Mucosa of rectum (tissue), 2 donors: ENCODE data around the gene PDGFC.

Experiments
- H3K27ac ChIP-seq, 2 donors: one replicate each; pipeline ENCODE4 v1.7.0; 2013; ENCODE audit warnings: inconsistent platforms in 2 of 2, low read depth in 2 of 2, low read length in 2 of 2
- H3K27me3 ChIP-seq, 2 donors: one replicate each; pipeline ENCODE4 v1.7.0; 2013; ENCODE audit warnings: low read length in 2 of 2; ENCODE audit not compliant: control insufficient read depth in 2 of 2, insufficient read depth in 2 of 2
- H3K36me3 ChIP-seq, 2 donors: one replicate each; pipeline ENCODE4 v1.7.0; 2013; ENCODE audit warnings: low read length in 2 of 2; ENCODE audit not compliant: control insufficient read depth in 2 of 2, insufficient read depth in 2 of 2
- H3K4me1 ChIP-seq, 2 donors: one replicate each; pipeline ENCODE4 v1.7.0; 2013; ENCODE audit warnings: low read length in 2 of 2, mild to moderate bottlenecking in 1 of 2; ENCODE audit not compliant: control insufficient read depth in 2 of 2, insufficient read depth in 2 of 2
- H3K4me3 ChIP-seq, 2 donors: one replicate each; pipeline ENCODE4 v1.7.0; 2013; ENCODE audit warnings: low read length in 2 of 2
- H3K9ac ChIP-seq, 2 donors: one replicate each; pipeline ENCODE4 v1.7.0; 2013; ENCODE audit warnings: low read length in 2 of 2, low read depth in 1 of 2, mild to moderate bottlenecking in 1 of 2
- H3K9me3 ChIP-seq, 2 donors: one replicate each; pipeline ENCODE4 v1.7.0; 2013; ENCODE audit warnings: low read length in 2 of 2; ENCODE audit not compliant: control insufficient read depth in 2 of 2
- donor health status: healthy.
- donor health status: Normal muscosa, but diverticular disease.

The PDGFC gene

DNA sequence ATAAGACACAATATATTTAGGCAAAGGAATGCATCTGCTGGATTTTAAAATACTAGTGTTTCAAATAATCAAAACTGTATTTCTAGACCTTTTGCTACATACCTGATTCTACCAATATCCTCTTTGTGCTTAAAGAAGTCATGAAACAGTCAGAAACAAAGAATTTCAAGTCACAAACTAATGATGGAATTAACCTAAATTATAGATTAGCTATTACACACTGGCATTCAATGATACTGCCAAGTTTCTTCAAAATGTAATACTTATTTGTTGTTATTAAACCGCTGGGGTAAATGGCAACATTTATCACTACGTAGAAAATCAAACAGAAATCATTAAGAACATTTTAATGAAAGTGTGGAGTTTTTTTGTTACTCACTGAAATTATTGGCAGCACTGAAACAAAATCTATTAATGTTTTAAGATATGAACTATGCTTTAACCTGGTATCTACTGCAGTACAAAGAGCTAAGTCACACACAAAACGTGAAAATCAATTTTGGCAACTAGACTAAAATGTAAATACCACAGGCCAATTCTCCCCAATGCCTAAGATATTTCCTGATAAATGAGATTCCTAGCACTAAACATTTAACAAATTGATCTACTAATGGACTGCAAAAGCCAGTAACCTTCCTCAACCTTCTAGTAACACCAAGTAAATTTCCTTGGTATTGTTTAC is 19.4 kb downstream of the PDGFC start:
- no peak overlapping the region for H3K27ac ChIP-seq
- no peaks in the 10 kb centered on the region for H3K4me1 ChIP-seq
- no peaks in the 10 kb centered on the region for H3K9me3 ChIP-seq
- H3K36me3 ChIP-seq, result no peaks in the 10 kb centered on the region
- H3K4me3 ChIP-seq, result no peak overlapping the region
- no peaks in the 10 kb centered on the region for H3K27me3 ChIP-seq
- H3K9ac ChIP-seq, result no peak overlapping the region

DNA sequence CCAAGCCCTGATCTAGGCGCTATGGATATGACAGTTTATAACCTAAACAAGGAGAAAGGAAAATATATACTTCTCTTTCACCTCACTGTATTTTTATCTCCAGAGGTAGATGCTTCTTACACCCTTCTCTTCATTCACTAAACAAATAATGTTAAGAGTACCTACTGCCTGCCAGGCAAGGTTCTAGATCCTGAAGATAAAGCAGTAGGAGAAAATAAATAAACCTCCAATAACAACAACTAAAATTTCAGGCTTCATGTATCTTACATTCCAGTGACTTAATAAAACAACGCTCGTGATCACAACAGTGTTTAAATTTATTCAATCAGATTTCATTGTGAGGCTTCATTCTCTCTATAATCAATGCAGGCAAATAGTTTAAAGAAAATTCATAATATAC is 20.7 kb downstream of the PDGFC start:
- no peaks in the 10 kb centered on the region for H3K9me3 ChIP-seq
- no peaks in the 10 kb centered on the region for H3K36me3 ChIP-seq
- no peaks in the 10 kb centered on the region for H3K4me1 ChIP-seq
- no peaks in the 10 kb centered on the region for H3K27me3 ChIP-seq
- no peak overlapping the region for H3K9ac ChIP-seq
- no peak overlapping the region for H3K4me3 ChIP-seq
- H3K27ac ChIP-seq, result no peak overlapping the region

DNA sequence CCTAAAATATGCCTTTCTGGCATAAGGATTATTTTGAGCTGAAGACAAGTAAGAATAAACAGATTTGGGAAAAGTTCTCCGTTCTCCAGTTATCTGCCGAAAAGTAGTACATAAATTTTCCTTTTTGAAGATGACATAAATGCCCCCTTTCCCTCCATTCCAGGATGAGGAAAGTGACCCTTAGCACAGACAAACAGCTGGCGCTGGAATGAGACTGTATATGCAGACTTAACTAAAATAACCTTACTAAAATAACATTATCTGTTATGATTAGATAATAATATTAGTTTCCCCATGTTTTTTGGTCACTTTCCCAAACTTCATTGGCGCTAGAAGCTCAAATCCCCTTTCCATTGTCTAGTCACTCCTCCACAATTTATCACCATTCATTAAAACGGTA is 21.5 kb downstream of the PDGFC start:
- Histone ChIP-seq H3K27ac (no peak overlapping the region), H3K27me3 (no peaks in the 10 kb centered on the region), H3K9ac (no peak overlapping the region), H3K4me3 (no peak overlapping the region), H3K36me3 (no peaks in the 10 kb centered on the region), H3K4me1 (no peaks in the 10 kb centered on the region), H3K9me3 (no peaks in the 10 kb centered on the region)

DNA sequence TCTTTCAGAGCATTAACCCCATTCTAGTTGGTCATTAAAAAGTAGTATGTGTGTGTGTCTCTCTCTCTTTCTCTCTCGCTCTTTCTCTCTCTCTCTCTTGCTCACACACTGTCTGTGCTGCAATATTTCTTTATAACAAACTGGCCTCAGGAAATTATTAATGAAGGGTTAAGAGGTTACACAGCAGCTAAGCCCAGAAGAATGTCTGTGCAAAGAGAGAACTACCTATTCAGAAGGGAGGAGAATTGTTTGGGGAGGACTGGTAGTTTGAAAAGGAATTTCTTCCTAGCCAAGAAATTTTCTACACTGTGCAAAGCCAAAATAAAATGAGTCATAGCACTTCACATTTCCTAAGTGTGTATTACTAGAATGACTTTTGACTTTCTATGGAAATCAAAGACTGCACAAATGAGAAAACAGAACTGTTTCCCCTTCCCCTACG is 22.2 kb downstream of the PDGFC start:
- Histone ChIP-seq H3K9ac (no peak overlapping the region), H3K4me3 (no peak overlapping the region), H3K9me3 (no peaks in the 10 kb centered on the region), H3K4me1 (no peaks in the 10 kb centered on the region), H3K36me3 (no peaks in the 10 kb centered on the region), H3K27ac (no peak overlapping the region), H3K27me3 (no peaks in the 10 kb centered on the region)

DNA sequence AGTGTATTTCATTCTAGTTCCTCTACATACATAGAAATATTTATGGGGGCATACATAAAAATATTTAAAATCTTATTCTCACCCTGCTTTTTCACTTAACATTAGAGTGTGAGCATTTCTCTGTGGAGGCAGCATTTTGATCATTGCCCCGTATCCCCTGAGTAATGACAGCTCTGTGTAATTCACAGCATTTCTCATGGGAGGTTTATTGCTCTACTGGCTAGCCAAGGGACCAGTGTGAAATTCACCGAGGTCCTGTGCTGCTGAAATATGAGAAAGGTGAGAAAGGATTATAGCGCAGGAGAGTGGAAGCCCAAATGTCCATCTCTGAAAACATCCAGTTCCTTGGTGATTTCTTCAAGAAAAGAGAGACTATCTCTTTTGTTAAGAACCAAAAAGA is 22.9 kb downstream of the PDGFC start:
- no peak overlapping the region for H3K9ac ChIP-seq
- no peaks in the 10 kb centered on the region for H3K27me3 ChIP-seq
- H3K4me1 ChIP-seq, result no peaks in the 10 kb centered on the region
- H3K4me3 ChIP-seq, result no peak overlapping the region
- no peaks in the 10 kb centered on the region for H3K9me3 ChIP-seq
- H3K36me3 ChIP-seq, result no peaks in the 10 kb centered on the region
- H3K27ac ChIP-seq, result no peak overlapping the region

DNA sequence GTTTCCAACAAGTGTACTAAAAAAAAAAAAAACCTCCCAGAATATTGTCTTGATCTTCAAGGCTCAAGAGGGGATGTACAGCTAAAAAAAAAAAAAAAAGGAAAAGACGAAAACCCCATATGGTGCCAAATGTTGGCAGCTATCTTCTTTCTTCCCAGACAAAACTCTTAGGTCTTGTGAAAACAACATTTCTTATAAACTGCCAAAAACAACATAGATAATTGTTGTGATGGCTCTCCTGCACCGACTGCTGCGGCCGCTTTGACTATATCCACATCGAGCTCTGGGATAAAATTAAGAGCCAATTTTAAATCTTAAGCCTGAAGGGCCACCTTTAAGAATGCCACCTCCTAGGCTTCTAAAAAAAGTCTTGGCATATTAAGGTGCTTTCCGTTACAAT is 23.5 kb downstream of the PDGFC start:
- Histone ChIP-seq H3K4me1 (no peaks in the 10 kb centered on the region), H3K36me3 (no peaks in the 10 kb centered on the region), H3K9ac (no peak overlapping the region)

DNA sequence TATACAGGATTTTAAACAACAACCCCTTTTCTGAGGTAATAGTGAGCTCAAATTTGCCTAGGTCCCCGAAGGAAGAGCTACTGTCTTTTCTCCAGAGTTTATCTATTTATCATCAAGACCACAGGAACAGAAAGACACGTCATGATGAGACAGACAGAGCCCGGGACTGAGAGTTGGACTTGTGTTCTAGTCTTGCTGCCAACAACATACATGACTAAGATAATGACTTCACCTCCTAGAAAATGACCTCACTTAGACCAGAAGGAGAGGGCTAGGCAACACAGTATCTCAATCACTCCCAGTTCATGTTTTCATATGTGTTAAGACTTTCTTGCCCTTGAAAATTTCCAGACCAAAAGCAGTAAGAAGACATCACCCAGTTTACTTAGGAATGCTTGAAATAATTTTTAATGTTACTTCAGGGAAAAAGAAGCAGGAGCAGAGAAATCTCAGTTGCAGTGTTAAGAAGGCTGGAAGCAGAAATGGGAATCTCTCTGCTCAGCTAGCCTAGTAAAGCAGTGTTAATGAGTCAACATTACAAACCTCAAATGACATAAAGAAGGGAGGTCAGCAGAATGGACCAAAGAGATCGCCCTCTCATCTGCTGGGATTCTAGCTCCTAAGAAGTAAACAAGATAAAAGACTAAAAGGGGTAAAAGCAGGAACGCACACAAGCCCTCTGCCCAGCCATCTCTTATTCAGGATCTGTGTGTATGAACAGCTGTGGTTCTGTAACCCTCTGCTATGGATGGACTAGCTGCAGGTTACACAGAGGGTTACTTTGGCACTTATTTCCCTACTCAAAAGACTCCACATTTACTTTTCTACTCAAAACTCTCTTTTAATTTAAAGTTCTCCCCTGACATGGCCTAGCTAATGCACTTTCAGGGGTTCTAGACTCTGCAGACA is 24.8 kb downstream of the PDGFC start:
- Histone ChIP-seq H3K9me3 (no peaks in the 10 kb centered on the region), H3K27me3 (no peaks in the 10 kb centered on the region), H3K27ac (peak overlapping the region; percentile 3 to 20), H3K4me3 (no peak overlapping the region), H3K4me1 (no peaks in the 10 kb centered on the region), H3K36me3 (no peaks in the 10 kb centered on the region), H3K9ac (no peak overlapping the region)

More for the DNA sequence above, 23.5 kb downstream of the PDGFC start:
- Histone ChIP-seq H3K9me3 (no peaks in the 10 kb centered on the region), H3K27me3 (no peaks in the 10 kb centered on the region), H3K4me3 (no peak overlapping the region), H3K27ac (no peak overlapping the region)

DNA sequence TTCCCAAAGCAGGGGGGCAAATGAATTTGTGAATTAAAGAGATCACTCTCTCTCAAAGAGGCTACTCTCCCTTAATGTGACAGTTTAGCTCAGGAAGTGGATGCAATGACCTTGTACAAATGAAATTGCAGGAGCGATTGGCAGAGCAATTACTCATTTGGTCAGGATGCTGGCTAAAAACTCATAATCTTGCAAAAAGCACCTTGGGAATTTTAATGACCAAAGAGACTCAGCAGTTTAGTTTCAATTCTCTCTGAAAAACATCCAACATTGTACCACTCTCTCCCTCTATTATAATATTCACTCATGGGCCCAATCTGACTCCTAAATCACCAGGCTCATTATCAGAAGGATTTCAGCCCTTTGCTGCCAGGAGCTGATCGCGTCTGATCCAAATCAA is 26.1 kb downstream of the PDGFC start:
- no peak overlapping the region for H3K9ac ChIP-seq
- no peaks in the 10 kb centered on the region for H3K36me3 ChIP-seq
- no peaks in the 10 kb centered on the region for H3K4me1 ChIP-seq
- H3K27ac ChIP-seq, result no peak overlapping the region
- H3K9me3 ChIP-seq, result no peaks in the 10 kb centered on the region
- no peak overlapping the region for H3K4me3 ChIP-seq
- no peaks in the 10 kb centered on the region for H3K27me3 ChIP-seq

DNA sequence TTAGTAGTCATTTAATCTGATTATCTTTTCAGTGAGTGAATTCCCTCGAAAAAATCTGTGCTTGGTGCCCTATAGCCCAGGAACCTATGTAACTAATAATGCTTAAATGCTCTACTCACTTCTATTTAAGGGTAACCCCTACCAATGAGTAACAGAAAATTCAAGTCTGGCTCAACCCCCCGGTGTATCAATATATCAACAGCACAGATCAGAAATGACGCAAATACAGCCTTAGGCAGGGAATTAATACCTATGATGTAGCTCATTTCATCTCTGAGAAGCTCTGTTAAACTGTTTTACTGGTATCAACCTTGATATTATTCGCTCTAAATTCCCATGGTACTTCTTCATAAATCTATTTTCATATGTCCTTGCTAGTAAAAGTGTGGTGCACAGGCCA is 28.6 kb downstream of the PDGFC start:
- Histone ChIP-seq H3K9me3 (no peaks in the 10 kb centered on the region), H3K9ac (no peak overlapping the region), H3K27me3 (no peaks in the 10 kb centered on the region), H3K36me3 (no peaks in the 10 kb centered on the region), H3K27ac (no peak overlapping the region), H3K4me3 (no peak overlapping the region), H3K4me1 (no peaks in the 10 kb centered on the region)

DNA sequence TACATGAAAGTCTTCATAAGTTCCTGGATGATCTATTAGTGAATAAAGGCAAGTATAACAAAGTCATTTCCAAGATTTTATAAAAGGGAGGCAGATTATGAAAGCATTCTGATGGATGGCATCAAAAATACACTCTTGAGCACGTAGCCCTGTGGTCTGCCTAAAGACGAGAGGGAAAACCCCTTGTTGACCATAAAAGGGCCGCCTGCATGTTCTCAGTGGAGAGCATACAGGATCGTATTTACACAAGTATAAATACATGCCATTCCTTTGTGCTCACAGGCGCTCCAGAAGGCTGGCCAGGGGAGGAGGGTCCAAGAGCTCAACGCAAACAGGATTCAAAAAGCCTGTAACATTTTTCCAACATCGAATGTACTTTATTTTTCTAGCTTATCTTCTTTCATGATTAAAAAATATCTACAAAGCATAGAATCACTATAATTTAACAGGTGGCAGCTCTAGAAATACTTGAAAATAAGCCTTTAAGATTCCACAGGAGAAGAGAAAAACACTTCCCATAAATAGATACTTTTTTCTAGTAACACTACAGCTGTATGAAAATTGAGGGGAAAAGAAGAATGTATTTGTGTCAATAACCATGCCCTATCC is 29.6 kb downstream of the PDGFC start:
- H3K9me3 ChIP-seq, result no peaks in the 10 kb centered on the region
- H3K36me3 ChIP-seq, result no peaks in the 10 kb centered on the region
- H3K4me3 ChIP-seq, result no peak overlapping the region
- no peaks in the 10 kb centered on the region for H3K4me1 ChIP-seq
- no peak overlapping the region for H3K27ac ChIP-seq
- H3K27me3 ChIP-seq, result no peaks in the 10 kb centered on the region
- H3K9ac ChIP-seq, result no peak overlapping the region
